Testis (tissue), 3 donors: ENCODE results near the gene EVC2. TPM values are rescaled to one million over a fixed set of nuclear protein-coding genes. Genes with fewer than 3 reads are reported as not detected.

ENCODE experiments used
- DNase-seq: peaks from one replicate; pipeline ENCODE4 v3.0.0-alpha.2; 2019
- H3K27ac ChIP-seq, 2 donors: fragments of 200-600 bp; sonication (generic); one replicate each; pipeline ENCODE4 v1.5.1; 2019
- H3K27me3 ChIP-seq: fragments of 200-600 bp; sonication (generic); one replicate; pipeline ENCODE4 v1.5.1; 2019
- H3K36me3 ChIP-seq: fragments of 200-600 bp; sonication (generic); one replicate; pipeline ENCODE4 v1.5.1; 2017; ENCODE audit warnings: low read depth; ENCODE audit errors: missing control alignments
- H3K4me1 ChIP-seq: fragments of 200-600 bp; sonication (generic); one replicate; pipeline ENCODE4 v1.5.1; 2019
- H3K4me3 ChIP-seq, 2 donors: fragments of 200-600 bp; sonication (generic); one replicate each; pipeline ENCODE4 v1.5.1; 2017 to 2019
- H3K9me3 ChIP-seq: fragments of 200-600 bp; sonication (generic); one replicate; pipeline ENCODE4 v1.5.1; 2017
- CTCF ChIP-seq, 3 experiments: fragments of 450-650 bp in 2 of 3; fragments of 200-600 bp in 1 of 3; sonication (generic) in 1 of 3; IDR thresholded peaks; one replicate each; pipeline ENCODE4 v1.5.1; 2016 to 2019; ENCODE audit warnings: antibody characterized with exemption in 3 of 3, mild to moderate bottlenecking in 2 of 3, moderate library complexity in 1 of 3
- POLR2A ChIP-seq: fragments of 450-650 bp; IDR thresholded peaks from one replicate; pipeline ENCODE4 v1.6.1; 2017; ENCODE audit warnings: antibody characterized with exemption, mild to moderate bottlenecking, moderate library complexity
- WGBS, 2 donors: methylation state at CpG; one replicate each; pipeline ENCODE4 v1.1.5; 2018; 5-methylcytosine and 5-hydroxymethylcytosine counted together
- intact Hi-C: fragments of 100-400 bp; cut with DNase I; formaldehyde crosslinking; loops from one replicate; pipeline ENCODE4 v1.15.1; 2023; ENCODE audit warnings: low total_unique reads
- polyA plus RNA-seq: library from polyadenylated mRNA; stranded (reverse); fragments of 350-450 nt; fragmentation: Illumina TruSeq; extraction: RNeasy Lipid Tissue Mini Kit (QIAGEN cat#74804); gene quantifications from one replicate; pipeline ENCODE4 v1.2.3, GENCODE V29; 2014; ENCODE audit warnings: low read depth, low replicate concordance; ENCODE audit not compliant: insufficient read depth
- total RNA-seq, 2 donors: library from RNA; depleted of rRNA; stranded (reverse); fragments of >200 nt; gene quantifications; one replicate each; pipeline ENCODE4 v1.2.3, GENCODE V29; 2016

Gene EVC2
- total and polyA plus RNA-seq, 3 donors from 2014 or later: 2.9 to 10.2 (median 10.0) TPM

DNA sequence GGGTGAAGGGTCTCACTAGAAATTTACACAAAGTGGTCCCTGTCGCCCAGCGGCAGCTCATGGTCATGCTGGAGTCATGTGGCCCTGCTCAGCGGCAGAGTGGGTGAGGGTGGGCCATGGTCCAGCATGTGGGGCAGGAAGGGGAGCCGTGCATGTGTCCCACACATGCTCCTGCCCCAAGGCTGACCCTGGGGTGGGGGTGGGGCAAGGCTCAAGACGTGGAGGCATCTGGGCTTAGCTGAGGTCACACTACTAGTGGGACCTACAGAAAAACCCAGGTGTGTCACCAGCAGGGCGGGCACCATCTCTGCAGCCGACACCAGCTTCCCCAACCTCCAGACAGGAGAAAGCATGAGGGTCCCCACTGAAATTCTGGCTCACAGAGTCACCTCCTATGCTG lies 45.0 kb upstream of the EVC2 start:
- H3K4me3 ChIP-seq: no peak overlapping the region
- intact Hi-C loops: no loop called here
- H3K36me3 ChIP-seq: no peaks in the 10 kb centered on the region
- no peak overlapping the region for H3K27ac ChIP-seq
- no peaks in the 10 kb centered on the region for H3K4me1 ChIP-seq
- 93% methylated on average over 7 of the region's 7 CpGs; no CpG with 5 or more reads in 1 of the 2 donors for WGBS, 2 donors
- TF ChIP-seq POLR2A (no peak), CTCF (IDR thresholded peaks at IDR 0.05) (no peak)
- H3K9me3 ChIP-seq: no peaks in the 10 kb centered on the region
- H3K27me3 ChIP-seq: no peaks in the 10 kb centered on the region
- DNase-seq: no peak

DNA sequence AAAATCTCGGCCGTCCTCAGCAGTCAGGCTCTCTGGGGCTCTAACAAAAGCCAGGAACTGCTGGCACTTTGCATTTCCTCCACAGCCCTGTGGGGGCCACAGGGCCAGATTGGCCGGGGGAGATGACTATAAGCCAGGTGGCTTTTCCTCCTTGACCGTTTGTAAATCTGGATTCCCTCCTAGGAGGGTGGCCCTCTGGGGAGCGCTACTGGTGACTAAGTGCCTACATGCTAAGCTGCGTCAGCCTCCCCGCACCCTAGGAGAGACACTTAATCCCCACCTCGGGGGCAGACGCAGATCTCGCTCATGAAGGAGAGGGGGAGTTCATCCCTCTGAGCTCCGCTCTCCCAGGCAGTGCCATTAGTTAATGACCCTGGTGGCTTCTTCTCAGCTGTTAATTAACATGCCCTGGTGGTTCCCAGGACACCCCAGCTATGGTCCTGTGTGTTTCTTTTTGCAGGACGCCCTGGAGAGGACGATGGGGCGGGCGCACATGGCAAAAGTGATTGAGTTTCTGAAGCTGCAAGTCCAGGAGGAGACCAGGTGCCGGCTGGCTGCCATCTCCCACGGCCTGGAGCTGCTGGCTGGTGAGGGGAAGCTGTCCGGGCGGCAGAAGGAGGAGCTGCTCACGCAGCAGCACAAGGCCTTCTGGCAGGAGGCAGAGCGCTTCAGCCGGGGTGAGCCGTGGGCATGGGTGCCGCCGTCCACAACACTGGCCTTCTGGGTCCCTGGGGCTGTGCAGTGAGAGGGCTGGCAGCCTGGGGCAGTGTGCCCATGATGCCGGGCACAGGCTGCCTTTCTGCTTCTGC lies 44.2 kb upstream of the EVC2 start:
- H3K9me3 ChIP-seq: no peaks in the 10 kb centered on the region
- intact Hi-C loops: no loop called here
- H3K4me1 ChIP-seq: no peaks in the 10 kb centered on the region
- H3K27me3 ChIP-seq: no peaks in the 10 kb centered on the region
- WGBS, 2 donors: 79 to 85% methylated on average over 12 to 26 of the region's 26 CpGs
- no peak overlapping the region for H3K27ac ChIP-seq
- no peaks in the 10 kb centered on the region for H3K36me3 ChIP-seq
- H3K4me3 ChIP-seq: no peak overlapping the region
- DNase-seq: no peak
- TF ChIP-seq CTCF (IDR thresholded peaks at IDR 0.05): no peak
- TF ChIP-seq POLR2A: no peak

DNA sequence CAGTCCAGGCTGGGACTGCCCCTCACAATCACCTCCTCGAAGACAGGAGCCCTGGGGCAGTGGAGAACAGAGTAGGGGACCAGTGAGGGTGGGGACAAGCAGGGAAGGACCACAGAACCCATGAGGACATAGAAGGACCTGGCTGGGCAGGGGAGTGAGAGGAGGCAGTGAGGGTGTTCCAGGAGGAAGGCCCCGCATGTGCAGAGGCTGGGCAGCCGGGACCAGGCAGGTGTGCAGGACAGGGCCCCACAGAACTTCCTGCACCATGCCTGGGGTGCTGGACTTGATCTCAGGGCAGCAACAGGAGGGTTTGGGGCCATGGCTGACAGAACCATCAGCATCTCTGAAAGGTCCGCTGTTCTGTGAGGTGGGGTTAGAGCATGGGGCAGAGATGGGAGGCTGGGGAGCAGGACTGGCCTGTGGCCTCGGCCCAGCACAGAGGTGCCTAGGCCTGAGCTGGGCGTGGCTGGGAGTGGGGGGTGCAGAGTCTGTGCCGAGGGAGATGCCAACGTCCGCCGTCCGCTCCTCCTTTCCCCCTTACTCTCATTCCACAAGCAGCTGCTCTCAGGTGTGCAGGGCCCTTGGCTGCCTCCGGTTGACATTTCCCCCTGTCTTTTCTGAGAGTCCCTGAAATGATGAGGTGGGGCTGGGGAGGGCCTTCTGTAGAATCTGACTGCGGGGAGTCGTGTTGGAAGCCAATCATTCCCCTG lies 43.5 kb upstream of the EVC2 start:
- Histone ChIP-seq H3K4me3 (no peak overlapping the region), H3K27me3 (no peaks in the 10 kb centered on the region), H3K36me3 (no peaks in the 10 kb centered on the region), H3K9me3 (no peaks in the 10 kb centered on the region), H3K27ac (no peak overlapping the region), H3K4me1 (no peaks in the 10 kb centered on the region)
- intact Hi-C loops: no loop called here
- WGBS, 2 donors: 85 to 86% methylated on average over 14 of the region's 14 CpGs
- no peak for DNase-seq
- TF ChIP-seq POLR2A (no peak), CTCF (IDR thresholded peaks at IDR 0.05) (no peak)

- H3K27ac ChIP-seq: no peak overlapping the region
- TF ChIP-seq CTCF (IDR thresholded peaks at IDR 0.05) (no peak), POLR2A (no peak)
- no peak overlapping the region for H3K4me3 ChIP-seq
- H3K36me3 ChIP-seq: no peaks in the 10 kb centered on the region
- no peaks in the 10 kb centered on the region for H3K27me3 ChIP-seq
- intact Hi-C loops: no loop called here
- H3K9me3 ChIP-seq: no peaks in the 10 kb centered on the region
- DNase-seq: no peak
- no peaks in the 10 kb centered on the region for H3K4me1 ChIP-seq
- WGBS, 2 donors: 79 to 88% methylated on average over 13 to 17 of the region's 17 CpGs
Observed at GRCh38 chr4:5750946-5751665, 42.7 kb upstream of the EVC2 start.
